Measurements from ENCODE around the gene SLC4A9.

Gene SLC4A9

GRCh38 chr5:140347360-140347759 lies 12.6 kb upstream of the SLC4A9 start:
- H2BK15ac ChIP-seq (ENCODE audit: low read length), result no peak overlapping the region
- H3K14ac ChIP-seq (ENCODE audit: low read length), result no peak overlapping the region
- H2BK12ac ChIP-seq (ENCODE audit: low read length), result no peak overlapping the region
- no peak overlapping the region for H2BK120ac ChIP-seq (ENCODE audit: low read depth, low read length)
- H3K4ac ChIP-seq (ENCODE audit: low read length), result no peak overlapping the region
- H2BK5ac ChIP-seq (ENCODE audit: low read length), result no peak overlapping the region
- H3K4me3 ChIP-seq (ENCODE audit: low read length in 2 of 2), result no peak overlapping the region
- H2AFZ ChIP-seq (ENCODE audit: low read length), result no peak overlapping the region
- no peak overlapping the region for H3K4me2 ChIP-seq (ENCODE audit: insufficient read depth, low read length, poor library complexity, severe bottlenecking)
- no peak overlapping the region for H3K9ac ChIP-seq (ENCODE audit: low read depth, low read length, poor library complexity)
- no CpG with 5 or more reads among the region's 2 CpGs for WGBS, 2 donors (ENCODE audit: extremely low coverage in 2 of 2, insufficient read length in 2 of 2, insufficient replicate concordance in 1 of 2)
- H3K27ac ChIP-seq (replicated peaks; ENCODE audit: low read length), result no peak overlapping the region
- no peak overlapping the region for H2AK5ac ChIP-seq (ENCODE audit: low read depth, low read length)
- DNase-seq (ENCODE audit: low spot score), result no peak
- no peaks in the 10 kb centered on the region for H3K9me3 ChIP-seq (replicated peaks in 1 of 2; ENCODE audit: control insufficient read depth in 2 of 2, insufficient read depth in 1 of 2, low read depth in 1 of 2, low read length in 2 of 2)
- peaks cover 0 to 40% (median 0%) of the 10 kb centered on the region in 3 experiments for H3K27me3 ChIP-seq (ENCODE audit: control insufficient read depth in 3 of 3, insufficient read depth in 3 of 3, low read depth in 1 of 3, low read length in 3 of 3)
- H3K23ac ChIP-seq (ENCODE audit: low read depth, low read length, poor library complexity), result no peak overlapping the region
- no peak overlapping the region for H4K91ac ChIP-seq (ENCODE audit: low read depth, low read length, poor library complexity)
- no peaks in the 10 kb centered on the region for H3K79me1 ChIP-seq (ENCODE audit: low read depth, low read length)
- H3K36me3 ChIP-seq (replicated peaks in 1 of 2; ENCODE audit: control insufficient read depth in 2 of 2, insufficient read depth in 2 of 2, low read length in 2 of 2), result no peaks in the 10 kb centered on the region
- peaks cover 0 to 8% of the 10 kb centered on the region in 2 donors for H3K4me1 ChIP-seq (ENCODE audit: control insufficient read depth in 2 of 2, insufficient read depth in 1 of 2, low read depth in 1 of 2, low read length in 2 of 2)
- H4K8ac ChIP-seq (ENCODE audit: low read depth, low read length), result no peak overlapping the region
- H3K18ac ChIP-seq (ENCODE audit: low read length), result no peak overlapping the region

GRCh38 chr5:140348104-140348503 lies 11.9 kb upstream of the SLC4A9 start:
- H2BK12ac ChIP-seq (ENCODE audit: low read length), result no peak overlapping the region
- H3K27ac ChIP-seq (replicated peaks; ENCODE audit: low read length), result no peak overlapping the region
- H3K23ac ChIP-seq (ENCODE audit: low read depth, low read length, poor library complexity), result no peak overlapping the region
- H2AFZ ChIP-seq (ENCODE audit: low read length), result no peak overlapping the region
- H2BK120ac ChIP-seq (ENCODE audit: low read depth, low read length), result no peak overlapping the region
- H2BK15ac ChIP-seq (ENCODE audit: low read length), result no peak overlapping the region
- H4K91ac ChIP-seq (ENCODE audit: low read depth, low read length, poor library complexity), result no peak overlapping the region
- H4K8ac ChIP-seq (ENCODE audit: low read depth, low read length), result no peak overlapping the region
- no peak overlapping the region for H3K18ac ChIP-seq (ENCODE audit: low read length)
- H3K14ac ChIP-seq (ENCODE audit: low read length), result no peak overlapping the region
- no peaks in the 10 kb centered on the region for H3K36me3 ChIP-seq (replicated peaks in 1 of 2; ENCODE audit: control insufficient read depth in 2 of 2, insufficient read depth in 2 of 2, low read length in 2 of 2)
- H3K4ac ChIP-seq (ENCODE audit: low read length), result no peak overlapping the region
- WGBS, 2 donors (ENCODE audit: extremely low coverage in 2 of 2, insufficient read length in 2 of 2, insufficient replicate concordance in 1 of 2), result no CpG with 5 or more reads among the region's 4 CpGs
- H3K9ac ChIP-seq (ENCODE audit: low read depth, low read length, poor library complexity), result no peak overlapping the region
- H3K79me1 ChIP-seq (ENCODE audit: low read depth, low read length), result no peaks in the 10 kb centered on the region
- H3K4me3 ChIP-seq (ENCODE audit: low read length in 2 of 2), result no peak overlapping the region
- H3K4me2 ChIP-seq (ENCODE audit: insufficient read depth, low read length, poor library complexity, severe bottlenecking), result no peak overlapping the region
- no peaks in the 10 kb centered on the region for H3K9me3 ChIP-seq (replicated peaks in 1 of 2; ENCODE audit: control insufficient read depth in 2 of 2, insufficient read depth in 1 of 2, low read depth in 1 of 2, low read length in 2 of 2)
- peak overlapping the region; percentile 36 for H2AK5ac ChIP-seq (ENCODE audit: low read depth, low read length)
- DNase-seq (ENCODE audit: low spot score), result no peak
- H3K4me1 ChIP-seq (ENCODE audit: control insufficient read depth in 2 of 2, insufficient read depth in 1 of 2, low read depth in 1 of 2, low read length in 2 of 2), result peaks cover 0 to 8% of the 10 kb centered on the region in 2 donors
- H2BK5ac ChIP-seq (ENCODE audit: low read length), result no peak overlapping the region
- H3K27me3 ChIP-seq (ENCODE audit: control insufficient read depth in 3 of 3, insufficient read depth in 3 of 3, low read depth in 1 of 3, low read length in 3 of 3), result peaks cover 0 to 40% (median 0%) of the 10 kb centered on the region in 3 experiments

GRCh38 chr5:140349244-140349643 lies 10.8 kb upstream of the SLC4A9 start:
- H3K27me3 ChIP-seq (ENCODE audit: control insufficient read depth in 3 of 3, insufficient read depth in 3 of 3, low read depth in 1 of 3, low read length in 3 of 3), result peaks cover 0 to 40% (median 0%) of the 10 kb centered on the region in 3 experiments
- no CpG with 5 or more reads among the region's 2 CpGs for whole genome bisulfite sequencing, 2 donors (ENCODE audit: extremely low coverage in 2 of 2, insufficient read length in 2 of 2, insufficient replicate concordance in 1 of 2)
- no peaks in the 10 kb centered on the region for H3K79me1 ChIP-seq (ENCODE audit: low read depth, low read length)
- no peak overlapping the region for H2BK12ac ChIP-seq (ENCODE audit: low read length)
- H2BK15ac ChIP-seq (ENCODE audit: low read length), result no peak overlapping the region
- H3K4ac ChIP-seq (ENCODE audit: low read length), result no peak overlapping the region
- H2AK5ac ChIP-seq (ENCODE audit: low read depth, low read length), result no peak overlapping the region
- H3K9me3 ChIP-seq (replicated peaks in 1 of 2; ENCODE audit: control insufficient read depth in 2 of 2, insufficient read depth in 1 of 2, low read depth in 1 of 2, low read length in 2 of 2), result no peaks in the 10 kb centered on the region
- H4K8ac ChIP-seq (ENCODE audit: low read depth, low read length), result no peak overlapping the region
- no peak overlapping the region for H2BK5ac ChIP-seq (ENCODE audit: low read length)
- H3K9ac ChIP-seq (ENCODE audit: low read depth, low read length, poor library complexity), result no peak overlapping the region
- no peak overlapping the region for H2AFZ ChIP-seq (ENCODE audit: low read length)
- H3K4me2 ChIP-seq (ENCODE audit: insufficient read depth, low read length, poor library complexity, severe bottlenecking), result no peak overlapping the region
- H2BK120ac ChIP-seq (ENCODE audit: low read depth, low read length), result no peak overlapping the region
- peaks cover 0 to 8% of the 10 kb centered on the region in 2 donors for H3K4me1 ChIP-seq (ENCODE audit: control insufficient read depth in 2 of 2, insufficient read depth in 1 of 2, low read depth in 1 of 2, low read length in 2 of 2)
- no peak overlapping the region for H3K23ac ChIP-seq (ENCODE audit: low read depth, low read length, poor library complexity)
- H3K4me3 ChIP-seq (ENCODE audit: low read length in 2 of 2), result no peak overlapping the region
- no peak overlapping the region for H3K27ac ChIP-seq (replicated peaks; ENCODE audit: low read length)
- H3K14ac ChIP-seq (ENCODE audit: low read length), result no peak overlapping the region
- DNase-seq (ENCODE audit: low spot score), result no peak
- no peak overlapping the region for H4K91ac ChIP-seq (ENCODE audit: low read depth, low read length, poor library complexity)
- H3K18ac ChIP-seq (ENCODE audit: low read length), result no peak overlapping the region
- no peaks in the 10 kb centered on the region for H3K36me3 ChIP-seq (replicated peaks in 1 of 2; ENCODE audit: control insufficient read depth in 2 of 2, insufficient read depth in 2 of 2, low read length in 2 of 2)

- Histone ChIP-seq H2AK5ac (ENCODE audit: low read depth, low read length) (no peak overlapping the region), H4K8ac (ENCODE audit: low read depth, low read length) (no peak overlapping the region), H3K27me3 (ENCODE audit: control insufficient read depth in 3 of 3, insufficient read depth in 3 of 3, low read depth in 1 of 3, low read length in 3 of 3) (peaks cover 0 to 42% (median 0%) of the 10 kb centered on the region in 3 experiments), H3K4me3 (ENCODE audit: low read length in 2 of 2) (no peak overlapping the region), H3K4me1 (ENCODE audit: control insufficient read depth in 2 of 2, insufficient read depth in 1 of 2, low read depth in 1 of 2, low read length in 2 of 2) (peaks cover 0 to 4% of the 10 kb centered on the region in 2 donors), H3K4ac (ENCODE audit: low read length) (no peak overlapping the region), H2AFZ (ENCODE audit: low read length) (no peak overlapping the region), H2BK120ac (ENCODE audit: low read depth, low read length) (no peak overlapping the region), H3K9me3 (replicated peaks in 1 of 2; ENCODE audit: control insufficient read depth in 2 of 2, insufficient read depth in 1 of 2, low read depth in 1 of 2, low read length in 2 of 2) (no peaks in the 10 kb centered on the region), H2BK15ac (ENCODE audit: low read length) (no peak overlapping the region), H2BK5ac (ENCODE audit: low read length) (no peak overlapping the region), H3K14ac (ENCODE audit: low read length) (no peak overlapping the region), H3K23ac (ENCODE audit: low read depth, low read length, poor library complexity) (no peak overlapping the region), H3K79me1 (ENCODE audit: low read depth, low read length) (no peaks in the 10 kb centered on the region), H3K27ac (replicated peaks; ENCODE audit: low read length) (no peak overlapping the region), H3K9ac (ENCODE audit: low read depth, low read length, poor library complexity) (no peak overlapping the region), H4K91ac (ENCODE audit: low read depth, low read length, poor library complexity) (no peak overlapping the region), H2BK12ac (ENCODE audit: low read length) (no peak overlapping the region), H3K4me2 (ENCODE audit: insufficient read depth, low read length, poor library complexity, severe bottlenecking) (no peak overlapping the region), H3K36me3 (replicated peaks in 1 of 2; ENCODE audit: control insufficient read depth in 2 of 2, insufficient read depth in 2 of 2, low read length in 2 of 2) (no peaks in the 10 kb centered on the region), H3K18ac (ENCODE audit: low read length) (no peak overlapping the region)
- peak; percentile 82 for DNase-seq (ENCODE audit: low spot score)
- no CpG with 5 or more reads among the region's 5 CpGs for WGBS, 2 donors (ENCODE audit: extremely low coverage in 2 of 2, insufficient read length in 2 of 2, insufficient replicate concordance in 1 of 2)
These were observed 8.2 kb upstream of the SLC4A9 start for GRCh38 chr5:140351609-140352334.

All from neuronal stem cell (in vitro differentiated cells).